HG03439 (cell line): ENCODE results near the gene PTH2.

Experiments
- ATAC-seq: cut with Tn5 transposase; IDR thresholded peaks from one replicate; pipeline ENCODE4 v1.9.1; 2021; ENCODE audit warnings: mild to moderate bottlenecking, moderate library complexity; ENCODE audit not compliant: unreplicated experiment

PTH2 gene

DNA sequence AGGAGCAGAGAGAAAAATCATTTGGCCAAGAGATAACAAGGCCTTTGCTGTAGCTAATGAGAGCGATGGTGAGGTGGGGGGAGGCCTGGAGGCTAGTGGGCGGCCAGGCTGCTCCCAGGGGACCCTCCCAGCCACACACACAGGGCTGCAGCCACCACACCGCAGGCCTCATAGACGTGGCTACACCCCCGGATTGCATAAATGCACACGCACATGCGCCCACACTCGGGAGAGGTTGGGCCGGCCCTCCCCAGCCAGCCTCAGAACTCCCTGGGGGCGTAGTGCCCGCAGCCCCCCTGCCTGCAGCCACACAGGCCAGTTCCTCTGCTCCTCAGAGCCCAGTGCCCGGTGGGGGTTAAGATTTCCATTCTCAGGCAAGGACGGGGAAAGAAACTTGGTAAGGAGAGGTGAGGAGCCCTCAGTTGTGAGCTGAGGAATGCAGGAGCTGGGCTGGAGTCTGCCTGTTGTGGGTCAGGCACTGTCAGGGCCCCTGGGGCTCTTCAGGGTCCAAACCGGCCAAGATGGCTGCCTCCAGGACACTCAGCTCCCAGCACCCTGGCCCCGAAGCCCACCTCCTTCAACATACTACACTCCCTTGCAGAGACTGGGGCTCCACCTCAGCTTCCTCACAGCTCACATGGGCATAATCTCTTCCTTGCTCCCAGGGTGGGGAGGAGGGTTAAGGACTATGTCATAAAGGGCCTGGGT is 8.0 kb downstream of the PTH2 start:
- ATAC-seq, result no peak

DNA sequence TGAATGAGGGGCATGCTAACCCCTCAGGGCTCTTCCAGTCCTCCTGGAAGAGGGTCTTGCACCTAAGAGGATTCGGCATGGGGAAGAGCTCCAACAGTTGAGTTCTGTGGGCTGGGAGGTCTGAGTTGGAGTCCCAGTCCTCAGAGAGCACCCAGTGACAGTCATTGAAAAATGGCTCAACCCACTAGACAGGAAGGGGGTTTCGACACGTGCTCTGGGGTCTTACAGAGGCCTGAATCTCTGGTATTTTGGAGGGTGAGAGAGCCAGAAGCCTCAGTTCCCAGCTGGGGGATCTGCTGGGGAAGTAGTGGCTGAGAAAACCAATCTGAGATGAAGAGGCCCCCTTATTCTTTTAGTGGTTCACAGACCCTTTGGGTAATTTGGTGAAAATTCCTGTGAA is 9.0 kb downstream of the PTH2 start:
- ATAC-seq, result no peak

DNA sequence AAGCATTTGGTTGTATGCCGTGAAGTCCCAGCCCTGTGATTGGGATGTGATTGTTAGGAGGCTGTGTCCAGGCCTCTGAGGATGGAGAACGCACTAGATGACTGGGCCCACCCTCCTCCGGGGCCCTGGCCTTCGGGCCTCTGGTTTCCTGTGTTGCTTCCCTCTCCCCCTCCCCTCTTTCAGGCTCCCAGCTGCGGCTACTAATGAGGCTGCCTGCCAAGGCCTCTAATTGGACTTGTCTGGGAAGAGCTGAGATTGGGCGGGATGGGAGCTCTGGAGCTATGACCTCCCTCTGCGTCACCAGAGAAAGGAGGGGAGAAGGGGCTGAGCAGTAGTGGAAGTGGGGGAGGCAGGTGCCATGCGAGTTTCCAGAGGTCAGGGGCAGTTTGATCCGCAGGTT is 9.9 kb downstream of the PTH2 start:
- no peak for ATAC-seq

DNA sequence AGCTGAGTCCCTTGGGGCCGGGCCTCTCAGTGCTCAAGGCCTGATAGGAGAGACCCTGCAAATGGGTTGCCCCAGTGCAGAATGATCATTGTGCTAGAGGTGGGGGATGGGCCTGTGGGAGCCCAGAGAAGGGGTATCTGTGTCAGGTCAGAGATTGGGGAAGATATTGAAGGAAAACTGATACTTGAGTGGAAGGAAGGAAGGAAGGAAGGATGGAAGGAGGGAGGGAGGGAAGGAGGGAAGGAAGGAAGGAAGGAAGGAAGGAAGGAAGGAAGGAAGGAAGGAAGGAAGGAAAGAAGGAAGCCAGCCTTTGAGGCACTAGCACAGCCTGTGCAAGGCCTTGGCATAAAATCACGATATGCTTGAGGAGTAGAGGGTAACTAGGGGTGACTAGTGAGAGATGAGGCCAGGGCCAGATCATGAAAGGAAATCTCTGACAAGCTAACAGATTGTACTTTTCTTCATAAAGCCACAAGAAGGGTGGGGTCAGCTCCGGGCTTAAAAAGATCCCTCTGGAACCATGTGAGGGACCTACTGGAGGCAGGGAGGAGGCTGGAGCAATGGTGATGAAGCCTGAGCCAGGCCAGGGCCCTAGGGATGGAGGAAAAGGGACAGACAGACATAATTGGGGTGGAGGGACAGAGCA is 11.4 kb downstream of the PTH2 start:
- ATAC-seq, result no peak

DNA sequence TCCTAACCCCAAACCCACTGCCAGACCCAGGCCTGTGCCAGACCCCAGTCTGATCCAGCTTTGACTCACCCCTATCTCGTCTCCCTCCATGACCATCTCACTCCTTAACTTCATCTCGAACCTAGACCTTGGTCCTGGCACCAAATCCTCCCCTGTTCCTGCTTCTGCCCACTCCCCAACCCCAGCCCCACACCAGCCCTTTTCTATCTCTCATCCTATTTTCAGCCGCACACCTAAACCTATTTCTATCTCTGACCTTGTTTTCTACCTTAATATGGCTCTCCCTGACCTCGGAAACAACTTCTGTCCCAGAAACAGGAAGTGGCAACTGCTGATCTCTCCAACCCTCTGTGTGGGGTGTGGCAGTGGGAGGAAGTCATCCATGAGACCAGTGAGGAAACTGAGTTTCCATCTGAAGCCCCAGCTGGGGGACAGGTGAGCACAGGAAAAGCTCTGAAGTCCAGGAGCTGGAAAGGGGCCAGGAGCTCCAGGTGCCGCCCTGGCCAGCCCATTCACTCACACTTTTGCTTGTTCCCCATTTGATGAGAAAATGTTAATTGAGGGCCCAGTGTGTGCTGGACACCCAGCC is 13.7 kb downstream of the PTH2 start:
- no peak for ATAC-seq

DNA sequence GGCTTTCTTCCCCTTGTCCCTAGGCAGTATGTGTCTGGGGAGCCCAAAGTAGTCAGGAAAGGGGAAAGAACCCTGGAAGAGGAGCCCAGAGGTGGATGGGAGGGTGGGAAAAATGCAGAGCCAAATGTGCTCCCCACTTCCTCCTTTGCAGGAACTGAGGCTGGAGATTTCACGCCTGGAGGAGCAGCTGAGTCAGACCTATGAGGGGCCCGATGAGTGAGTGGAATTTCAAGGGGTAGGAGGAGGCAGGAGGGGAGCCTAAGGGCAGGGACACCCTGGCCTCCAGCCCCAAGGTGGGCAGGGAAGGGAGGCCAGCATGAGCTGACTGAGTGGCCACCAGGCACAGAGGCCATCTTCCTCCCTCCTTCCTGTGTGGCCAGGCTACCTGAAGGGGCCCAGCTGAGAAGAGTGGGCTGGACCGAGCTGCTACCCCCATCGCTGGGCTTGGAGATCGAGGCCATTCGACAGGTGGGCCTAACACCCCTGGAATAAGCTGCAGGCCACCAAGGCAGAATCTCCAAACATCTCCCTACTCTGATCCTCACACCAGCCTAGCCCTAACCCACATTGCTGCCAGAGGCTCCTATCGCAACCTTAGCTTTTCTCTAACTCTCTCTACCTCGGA is 14.3 kb downstream of the PTH2 start:
- ATAC-seq, result no peak

DNA sequence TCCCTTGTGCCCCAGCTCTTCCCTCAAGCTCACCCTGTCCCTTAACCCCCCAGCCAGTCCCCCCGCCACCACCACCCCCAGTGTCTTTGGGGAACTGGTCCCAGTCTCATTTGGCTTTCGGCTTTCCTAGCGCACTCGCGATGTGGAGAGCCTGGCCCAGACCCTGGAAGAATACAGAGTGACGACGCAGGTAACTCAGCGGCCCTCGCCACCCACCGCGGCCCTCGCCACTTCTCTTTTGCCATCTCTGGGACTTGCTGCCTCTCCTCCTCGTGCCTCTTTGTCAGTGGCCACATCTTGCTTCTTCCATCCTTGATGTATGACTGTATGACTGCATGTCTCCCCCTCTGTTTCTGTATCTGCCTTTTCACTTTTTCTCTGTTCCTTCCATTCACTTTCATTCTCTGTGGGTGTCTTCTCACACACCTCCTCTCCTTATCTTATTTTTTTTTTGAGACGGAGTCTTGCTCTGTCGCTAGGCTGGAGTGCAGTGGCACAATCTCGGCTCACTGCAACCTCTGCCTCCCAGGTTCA is 15.7 kb downstream of the PTH2 start:
- no peak for ATAC-seq

DNA sequence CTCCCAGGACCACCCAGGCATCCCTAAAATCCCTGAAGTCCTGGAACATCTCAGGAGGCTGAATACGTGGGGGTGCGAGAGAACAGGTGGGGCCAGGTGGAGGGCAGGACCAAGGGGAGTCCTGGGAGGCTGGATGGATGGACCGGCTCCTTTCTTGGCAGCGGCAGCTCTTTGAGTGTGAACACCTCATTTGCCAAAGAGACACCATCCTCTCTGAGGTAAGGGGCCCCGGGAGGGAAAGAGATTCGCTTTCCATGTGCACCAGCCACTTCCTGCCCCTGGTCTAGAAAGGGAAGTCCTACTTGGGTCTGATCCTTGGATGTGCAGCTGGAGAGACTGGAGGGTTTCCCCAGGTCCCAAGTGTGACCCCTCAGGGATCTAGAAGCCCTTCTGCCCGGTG is 16.2 kb downstream of the PTH2 start:
- no peak for ATAC-seq

DNA sequence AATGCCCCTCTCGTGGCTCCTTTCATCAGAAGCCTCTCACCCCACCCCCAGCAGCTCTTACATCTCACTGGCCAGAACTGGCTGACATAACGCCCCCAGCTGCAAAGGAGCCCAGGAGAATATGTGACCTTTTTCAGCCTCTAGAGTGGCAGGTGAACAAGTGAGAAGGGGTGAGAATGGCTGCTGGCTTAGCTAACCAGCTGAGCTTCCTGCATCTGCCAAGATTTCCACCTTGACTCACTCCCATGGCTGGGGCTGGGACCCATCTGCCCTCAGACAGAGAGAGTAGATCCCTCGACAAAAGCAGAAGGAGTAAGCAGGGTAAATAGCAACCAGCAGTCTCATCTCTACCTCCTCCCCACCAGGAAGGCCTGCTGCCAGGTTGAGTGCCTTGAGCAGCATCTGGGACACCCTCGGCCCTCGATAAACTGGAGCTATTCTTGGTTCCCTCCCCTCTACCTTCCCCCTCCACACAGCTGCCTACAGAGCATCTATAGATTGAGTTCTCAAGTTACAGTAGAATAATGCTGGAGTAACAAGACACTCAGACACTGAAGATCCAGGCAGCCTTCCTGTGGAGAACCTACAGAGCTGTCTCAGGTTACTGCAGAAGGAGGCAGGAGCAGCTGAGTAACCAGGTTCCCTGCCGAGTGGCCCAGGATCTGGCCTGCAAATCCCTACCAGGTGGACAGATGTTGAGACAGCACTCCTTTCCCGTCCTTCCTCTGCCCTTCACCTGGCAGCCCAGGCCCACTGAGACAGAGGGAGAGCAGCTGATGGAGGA is 19.6 kb downstream of the PTH2 start:
- no peak for ATAC-seq

DNA sequence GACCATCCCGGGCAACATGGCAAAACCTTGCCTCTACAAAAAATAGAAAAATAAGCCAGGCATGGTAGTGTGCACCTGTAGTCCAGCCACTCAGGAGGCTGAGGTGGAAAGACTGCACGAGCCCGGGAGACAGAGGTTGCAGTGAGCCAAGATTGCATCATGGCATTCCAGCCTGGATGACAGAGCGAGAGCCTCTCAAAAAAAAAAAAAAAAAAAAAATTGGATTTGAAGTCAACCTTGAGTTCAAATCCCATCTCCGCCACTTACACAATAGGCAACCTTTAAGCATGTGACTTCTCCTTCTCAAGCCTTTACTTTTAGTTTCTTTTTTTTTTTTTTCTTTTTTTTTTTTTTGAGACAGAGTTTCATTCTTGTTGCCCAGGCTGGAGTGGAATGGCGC is 23.2 kb downstream of the PTH2 start:
- no peak for ATAC-seq

DNA sequence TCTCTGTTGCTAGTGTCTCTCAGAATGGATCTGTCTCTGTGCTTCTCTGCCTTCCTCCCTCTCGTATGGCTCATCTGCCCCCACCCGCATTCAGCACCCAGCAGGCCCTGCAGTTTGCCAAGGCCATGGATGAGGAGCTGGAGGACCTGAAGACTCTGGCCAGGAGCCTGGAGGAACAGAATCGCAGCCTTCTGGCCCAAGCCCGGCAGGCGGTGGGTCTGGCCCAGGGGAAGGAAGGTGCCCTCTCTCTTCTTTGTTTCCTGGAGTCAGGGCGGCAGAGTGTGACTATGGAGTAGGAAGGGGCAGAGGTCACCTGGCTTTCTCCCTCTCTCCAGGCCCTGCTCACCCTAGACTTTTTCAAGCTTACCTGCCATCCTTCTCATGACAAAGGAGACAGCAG is 24.3 kb downstream of the PTH2 start:
- no peak for ATAC-seq

DNA sequence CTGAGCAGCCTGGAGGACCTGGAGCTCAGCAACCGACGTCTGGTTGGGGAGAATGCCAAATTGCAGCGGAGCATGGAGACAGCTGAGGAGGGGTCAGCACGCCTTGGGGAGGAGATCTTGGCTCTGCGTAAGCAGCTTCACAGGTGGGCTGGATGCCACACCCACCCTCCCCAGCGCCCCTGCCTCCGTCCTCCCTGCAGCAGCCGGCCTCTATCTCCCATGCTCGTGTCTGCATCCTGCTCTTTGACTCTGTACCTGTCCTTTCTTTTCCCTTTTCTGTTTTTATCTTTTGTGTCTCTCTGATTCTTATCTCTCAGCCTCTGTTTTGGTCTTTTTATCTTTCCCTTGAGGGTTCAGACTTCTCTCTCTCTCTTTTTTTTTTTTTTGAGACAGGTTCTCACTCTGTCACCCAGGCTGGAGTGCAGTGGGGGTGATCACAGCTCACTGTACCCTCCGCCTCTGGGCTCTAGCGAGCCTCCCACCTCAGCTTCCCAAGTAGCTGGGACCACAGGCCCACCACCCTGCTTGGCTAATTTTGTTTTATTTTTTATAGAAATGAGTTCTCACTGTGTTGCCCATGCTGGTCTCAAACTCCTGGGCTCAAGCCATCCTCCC is 25.1 kb downstream of the PTH2 start:
- no peak for ATAC-seq

DNA sequence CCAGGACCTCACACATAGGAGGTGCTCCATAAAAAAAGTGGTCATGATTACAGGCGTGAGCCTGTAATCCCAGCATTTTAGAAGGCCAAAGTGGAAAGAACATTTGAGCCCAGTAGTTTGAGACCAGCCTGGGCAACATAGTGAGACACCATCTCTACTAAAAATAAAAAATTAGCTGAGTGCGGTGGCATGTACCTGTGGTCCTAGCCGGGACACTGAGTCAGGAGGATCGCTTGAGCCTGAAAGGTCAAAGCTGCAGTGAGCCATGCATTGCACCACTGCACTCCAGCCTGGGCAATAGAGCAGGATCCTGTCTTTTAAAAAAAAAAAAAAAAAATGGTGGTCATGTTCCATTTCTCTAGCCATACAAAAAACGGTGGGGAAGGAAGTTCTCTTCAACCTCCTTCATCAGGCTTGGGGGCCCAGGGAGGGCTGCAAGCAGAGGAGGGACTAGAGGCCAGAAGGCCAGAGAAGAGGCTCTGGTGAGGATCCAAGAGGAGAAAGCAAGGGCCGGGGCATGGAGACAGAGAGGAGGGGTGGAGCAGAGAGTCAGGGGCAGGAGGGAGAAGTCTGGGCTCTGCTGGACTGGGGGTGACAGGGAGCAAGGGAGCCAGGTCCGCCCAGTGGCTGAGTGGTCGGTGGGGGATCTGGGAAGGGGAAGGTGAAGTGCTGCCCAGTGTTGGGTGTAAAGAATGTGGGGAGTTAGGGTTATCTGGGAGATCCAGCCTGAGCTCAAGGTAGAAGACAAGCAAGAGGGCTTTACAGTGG is 26.3 kb downstream of the PTH2 start:
- ATAC-seq, result no peak

DNA sequence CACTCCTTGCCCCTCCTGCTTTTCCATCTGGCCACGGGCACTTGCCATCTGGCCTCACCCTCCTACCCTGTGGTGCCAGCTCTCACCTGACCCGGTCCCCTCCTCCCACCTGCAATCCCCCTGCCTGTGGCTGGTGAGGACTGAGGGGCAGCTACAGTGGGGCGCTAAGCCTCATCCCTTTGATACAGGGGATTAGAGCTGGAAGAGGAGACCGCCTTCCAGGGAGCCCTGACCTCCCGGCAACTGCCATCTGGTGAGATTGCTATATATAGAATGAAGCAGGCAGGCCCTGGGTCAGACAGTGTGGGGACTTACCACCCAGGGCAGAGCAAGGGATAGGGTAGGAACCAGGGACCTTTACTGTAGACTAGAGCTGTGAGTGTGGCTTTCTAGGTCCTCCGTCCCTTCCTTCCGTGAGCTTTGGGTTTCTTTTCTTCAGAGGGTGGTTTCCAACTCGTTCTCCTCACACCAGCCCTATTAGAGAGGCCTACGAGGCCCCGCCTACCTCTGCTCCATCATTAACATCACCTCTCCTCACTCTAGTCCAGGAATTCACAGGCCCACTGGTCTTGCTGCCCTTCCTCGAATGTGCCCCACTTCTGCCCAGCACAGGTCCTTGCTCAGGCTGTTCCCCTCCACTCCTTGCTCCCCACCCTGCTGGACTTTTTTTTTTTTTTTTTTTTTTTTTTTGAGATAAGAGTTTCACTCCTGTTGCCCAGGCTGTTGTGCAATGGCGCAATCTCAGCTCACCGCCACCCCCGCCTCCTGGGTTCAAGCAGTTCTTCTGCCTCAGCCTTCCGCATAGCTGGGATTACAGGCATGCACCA is 27.4 kb downstream of the PTH2 start:
- ATAC-seq, result no peak

DNA sequence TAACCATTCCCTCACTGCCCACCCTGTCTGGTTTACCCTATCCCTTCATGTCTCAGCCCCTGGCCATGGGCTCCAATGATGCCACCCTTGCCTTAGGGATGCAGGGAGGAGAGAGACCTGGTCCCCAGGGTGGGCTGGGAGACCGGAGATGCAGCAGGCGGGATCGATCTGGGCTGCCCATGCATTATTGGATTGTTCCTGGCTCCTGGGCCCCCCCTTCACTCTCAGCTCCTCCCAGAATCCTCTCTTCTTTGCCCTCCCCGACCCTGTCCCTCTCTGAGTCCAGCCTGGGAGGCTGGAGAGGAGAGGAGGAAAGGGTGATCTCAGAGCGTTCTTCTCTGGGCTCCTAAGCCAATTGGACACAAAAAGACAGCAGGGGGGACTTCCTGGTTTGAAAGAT is 29.4 kb downstream of the PTH2 start:
- no peak for ATAC-seq

DNA sequence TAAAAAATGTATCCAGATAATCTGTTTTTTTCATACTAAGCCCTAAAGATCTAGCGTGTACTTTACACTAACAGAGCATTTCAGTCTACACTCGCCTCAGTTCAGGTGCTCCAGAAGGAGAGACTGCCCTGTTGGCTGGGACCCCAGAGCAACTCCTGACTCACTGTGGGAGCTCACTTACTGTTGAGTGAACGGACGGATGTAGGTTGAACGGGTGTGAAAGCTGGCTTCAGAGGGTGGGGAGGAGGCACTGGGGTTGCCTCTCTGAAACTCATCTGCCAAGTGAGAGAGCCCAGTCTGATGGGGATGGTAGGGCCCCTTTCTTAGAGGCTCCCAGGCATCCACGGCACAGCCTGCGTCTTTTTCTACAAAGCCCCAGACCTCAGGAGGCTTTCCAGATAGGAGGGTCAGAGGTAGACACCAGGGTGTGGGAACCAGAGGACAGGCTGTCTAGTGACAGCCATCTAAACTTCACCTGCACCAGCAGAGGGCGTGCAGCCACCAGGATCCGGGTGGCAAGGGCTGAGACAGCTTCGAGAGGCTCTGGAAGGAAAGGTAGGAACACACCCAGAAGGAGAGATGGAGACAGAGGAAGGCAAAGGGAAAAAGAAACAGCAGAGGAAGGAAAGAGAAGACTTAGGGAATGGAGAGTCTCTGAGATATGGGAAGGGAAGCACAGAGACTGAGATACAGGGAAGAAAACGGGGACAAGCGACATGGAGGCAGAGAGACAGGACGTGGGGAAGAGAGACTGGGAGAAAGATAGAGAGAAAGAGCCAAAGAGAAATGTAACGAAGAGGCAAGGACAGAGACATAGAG is 31.5 kb downstream of the PTH2 start:
- no peak for ATAC-seq

DNA sequence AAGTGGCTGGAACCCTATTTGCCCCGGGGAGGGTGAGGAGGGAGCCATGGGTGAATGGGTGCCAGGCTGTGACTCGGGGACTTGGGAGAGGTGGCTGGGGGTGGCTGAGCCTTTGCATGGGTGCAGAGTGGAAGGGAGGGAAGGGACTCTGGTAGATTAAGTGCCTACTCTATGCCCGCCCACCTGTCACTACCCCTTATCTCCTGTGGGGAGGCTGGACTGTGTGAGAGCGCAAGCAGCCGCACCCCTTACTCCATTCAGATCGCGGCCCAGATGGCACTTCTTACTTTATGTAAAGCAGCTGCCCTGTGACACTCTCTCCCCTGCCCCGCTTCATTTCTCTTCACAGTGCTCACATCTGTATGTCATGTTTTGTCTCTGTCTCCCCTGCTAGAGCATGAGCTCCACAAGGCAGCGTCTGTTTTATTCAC is 32.3 kb downstream of the PTH2 start:
- ATAC-seq, result no peak
